Hepatocyte (in vitro differentiated cells): ENCODE measurements around the gene SH3GL3. TPM values are rescaled to one million over a fixed set of nuclear protein-coding genes. Genes with fewer than 3 reads are reported as not detected.

Source experiments
- DNase-seq: peaks from one replicate; pipeline ENCODE4 v3.0.0-alpha.2; 2016; ENCODE audit warnings: low spot score
- H2AFZ ChIP-seq: fragments of 200-600 bp; sonication (generic); 2 replicates; pipeline ENCODE4 v1.6.0; 2016; ENCODE audit warnings: antibody characterized with exemption, mild to moderate bottlenecking
- H3K27ac ChIP-seq: fragments of 200-600 bp; sonication (generic); 2 replicates; pipeline ENCODE4 v1.5.1; 2016; ENCODE audit warnings: mild to moderate bottlenecking
- H3K27me3 ChIP-seq: fragments of 200-600 bp; sonication (generic); 2 replicates; pipeline ENCODE4 v1.6.1; 2016
- H3K36me3 ChIP-seq: fragments of 200-600 bp; sonication (generic); replicated peaks from 2 replicates; pipeline ENCODE4 v1.5.1; 2016; ENCODE audit warnings: low read depth; ENCODE audit not compliant: insufficient read depth
- H3K4me1 ChIP-seq: fragments of 200-600 bp; sonication (generic); 2 replicates; pipeline ENCODE4 v1.5.1; 2016; ENCODE audit warnings: mild to moderate bottlenecking, moderate library complexity; ENCODE audit not compliant: insufficient read depth
- H3K4me2 ChIP-seq: fragments of 200-600 bp; sonication (generic); 2 replicates; pipeline ENCODE4 v1.6.0; 2016
- H3K4me3 ChIP-seq: fragments of 200-600 bp; sonication (generic); 2 replicates; pipeline ENCODE4 v1.5.1; 2016; ENCODE audit warnings: mild to moderate bottlenecking
- H3K79me2 ChIP-seq: fragments of 200-600 bp; sonication (generic); 2 replicates; pipeline ENCODE4 v1.6.0; 2017; ENCODE audit warnings: mild to moderate bottlenecking
- H3K9me2 ChIP-seq: fragments of 200-600 bp; sonication (generic); replicated peaks from 2 replicates; pipeline ENCODE4 v1.6.0; 2017; ENCODE audit warnings: mild to moderate bottlenecking; ENCODE audit not compliant: insufficient read depth
- H3K9me3 ChIP-seq: fragments of 200-600 bp; sonication (generic); 2 replicates; pipeline ENCODE4 v1.5.1; 2016; ENCODE audit warnings: low read depth, mild to moderate bottlenecking
- H4K20me1 ChIP-seq: fragments of 200-600 bp; sonication (generic); 2 replicates; pipeline ENCODE4 v1.6.0; 2016; ENCODE audit warnings: mild to moderate bottlenecking; ENCODE audit not compliant: insufficient read depth, poor library complexity, severe bottlenecking
- EZH2 ChIP-seq: fragments of 200-600 bp; sonication (generic); IDR thresholded peaks from 2 replicates; pipeline ENCODE4 v1.6.1; 2016; ENCODE audit warnings: antibody characterized with exemption, mild to moderate bottlenecking, borderline replicate concordance
- EZH2phosphoT487 ChIP-seq: fragments of 200-600 bp; sonication (generic); IDR thresholded peaks from one replicate; pipeline ENCODE4 v1.6.1; 2018; ENCODE audit warnings: antibody characterized with exemption, mild to moderate bottlenecking, low read depth, moderate library complexity; ENCODE audit not compliant: unreplicated experiment, severe bottlenecking
- WGBS: methylation state at CpG from one replicate; pipeline ENCODE4 v1.1.6; 2016; ENCODE audit warnings: low lambda C conversion rate; ENCODE audit errors: missing lambda C conversion rate; 5-methylcytosine and 5-hydroxymethylcytosine counted together
- polyA plus RNA-seq: library from polyadenylated mRNA; unstranded; fragments of >200 nt; fragmentation: Nextera tagmentation; extraction: Ambion mirVana; gene quantifications from 2 replicates; pipeline ENCODE4 v1.2.1, GENCODE V29; 2016
- total RNA-seq: library from RNA; depleted of rRNA; stranded (reverse); fragments of >200 nt; gene quantifications from 2 replicates; pipeline ENCODE4 v1.2.3, GENCODE V29; 2014
- TF ChIP-seq, protein P1 (sequence below): fragments of 200-600 bp; sonication (generic); IDR thresholded peaks from 2 replicates; pipeline ENCODE4 v1.5.1; 2016; ENCODE audit warnings: antibody characterized with exemption, mild to moderate bottlenecking; ENCODE audit not compliant: poor library complexity

Gene SH3GL3
- total and polyA plus RNA-seq, 2 experiments from 2014 or later: 11.1 to 13.9 TPM

DNA sequence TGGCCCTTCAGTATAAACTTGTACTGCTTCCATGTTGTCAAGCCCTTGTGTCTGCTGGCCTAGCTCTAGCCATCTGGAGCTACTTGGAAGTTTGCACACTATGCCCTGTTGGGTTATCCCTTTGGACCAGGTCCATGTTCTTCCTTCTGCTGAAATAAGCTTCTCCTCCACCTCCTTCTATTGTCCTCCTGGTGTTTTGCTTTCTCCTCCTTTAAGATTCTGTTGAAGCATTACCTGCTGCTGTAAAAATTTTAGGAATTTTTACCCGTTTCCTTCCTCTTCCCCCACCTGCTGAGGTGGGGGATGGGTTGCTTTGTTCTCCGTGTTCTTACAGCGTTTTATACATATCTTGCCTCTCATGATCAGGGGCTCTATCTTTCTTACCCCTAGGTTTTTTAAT is 51.7 kb downstream of the SH3GL3 start:
- Histone ChIP-seq H3K36me3 (no peaks in the 10 kb centered on the region), H3K79me2 (no peaks in the 10 kb centered on the region), H3K4me1 (no peaks in the 10 kb centered on the region), H3K9me3 (no peaks in the 10 kb centered on the region), H3K4me3 (no peak overlapping the region), H2AFZ (no peak overlapping the region), H3K9me2 (no peaks in the 10 kb centered on the region), H3K27me3 (no peaks in the 10 kb centered on the region), H3K27ac (no peak overlapping the region), H4K20me1 (no peaks in the 10 kb centered on the region), H3K4me2 (no peak overlapping the region)
- 53% methylated on average over 3 of the region's 3 CpGs for WGBS
- no peak for DNase-seq
- no peak for TF ChIP-seq EZH2phosphoT487
- TF ChIP-seq, protein P1, sequence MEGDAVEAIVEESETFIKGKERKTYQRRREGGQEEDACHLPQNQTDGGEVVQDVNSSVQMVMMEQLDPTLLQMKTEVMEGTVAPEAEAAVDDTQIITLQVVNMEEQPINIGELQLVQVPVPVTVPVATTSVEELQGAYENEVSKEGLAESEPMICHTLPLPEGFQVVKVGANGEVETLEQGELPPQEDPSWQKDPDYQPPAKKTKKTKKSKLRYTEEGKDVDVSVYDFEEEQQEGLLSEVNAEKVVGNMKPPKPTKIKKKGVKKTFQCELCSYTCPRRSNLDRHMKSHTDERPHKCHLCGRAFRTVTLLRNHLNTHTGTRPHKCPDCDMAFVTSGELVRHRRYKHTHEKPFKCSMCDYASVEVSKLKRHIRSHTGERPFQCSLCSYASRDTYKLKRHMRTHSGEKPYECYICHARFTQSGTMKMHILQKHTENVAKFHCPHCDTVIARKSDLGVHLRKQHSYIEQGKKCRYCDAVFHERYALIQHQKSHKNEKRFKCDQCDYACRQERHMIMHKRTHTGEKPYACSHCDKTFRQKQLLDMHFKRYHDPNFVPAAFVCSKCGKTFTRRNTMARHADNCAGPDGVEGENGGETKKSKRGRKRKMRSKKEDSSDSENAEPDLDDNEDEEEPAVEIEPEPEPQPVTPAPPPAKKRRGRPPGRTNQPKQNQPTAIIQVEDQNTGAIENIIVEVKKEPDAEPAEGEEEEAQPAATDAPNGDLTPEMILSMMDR: no peak
- TF ChIP-seq EZH2: no peak

DNA sequence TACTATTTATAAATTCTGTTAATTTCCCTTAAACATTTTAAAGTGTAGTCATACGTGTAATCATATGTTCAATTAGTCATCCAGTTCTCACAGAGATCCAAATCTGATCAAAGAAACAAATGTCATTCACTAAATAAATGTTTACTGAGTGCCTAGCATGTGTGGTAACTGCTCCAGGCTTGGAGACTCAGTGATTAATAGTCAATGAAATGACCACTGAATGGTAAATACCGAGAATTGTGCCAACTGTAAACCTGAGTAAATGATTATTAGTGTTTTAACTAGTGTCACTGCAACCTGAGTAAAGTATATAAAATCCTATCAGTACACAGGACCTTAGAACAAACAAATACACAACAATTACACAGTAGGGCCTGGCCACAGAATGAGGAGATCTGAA is 52.3 kb downstream of the SH3GL3 start:
- Histone ChIP-seq H3K27me3 (no peaks in the 10 kb centered on the region), H3K9me2 (no peaks in the 10 kb centered on the region), H4K20me1 (no peaks in the 10 kb centered on the region), H3K36me3 (no peaks in the 10 kb centered on the region), H3K4me1 (no peaks in the 10 kb centered on the region), H3K9me3 (no peaks in the 10 kb centered on the region), H3K4me2 (no peak overlapping the region), H3K27ac (no peak overlapping the region), H3K4me3 (no peak overlapping the region), H3K79me2 (no peaks in the 10 kb centered on the region), H2AFZ (no peak overlapping the region)
- 86% methylated on average over 2 of the region's 2 CpGs for WGBS
- TF ChIP-seq EZH2phosphoT487: no peak
- TF ChIP-seq, protein P1: no peak
- no peak for TF ChIP-seq EZH2
- no peak for DNase-seq

DNA sequence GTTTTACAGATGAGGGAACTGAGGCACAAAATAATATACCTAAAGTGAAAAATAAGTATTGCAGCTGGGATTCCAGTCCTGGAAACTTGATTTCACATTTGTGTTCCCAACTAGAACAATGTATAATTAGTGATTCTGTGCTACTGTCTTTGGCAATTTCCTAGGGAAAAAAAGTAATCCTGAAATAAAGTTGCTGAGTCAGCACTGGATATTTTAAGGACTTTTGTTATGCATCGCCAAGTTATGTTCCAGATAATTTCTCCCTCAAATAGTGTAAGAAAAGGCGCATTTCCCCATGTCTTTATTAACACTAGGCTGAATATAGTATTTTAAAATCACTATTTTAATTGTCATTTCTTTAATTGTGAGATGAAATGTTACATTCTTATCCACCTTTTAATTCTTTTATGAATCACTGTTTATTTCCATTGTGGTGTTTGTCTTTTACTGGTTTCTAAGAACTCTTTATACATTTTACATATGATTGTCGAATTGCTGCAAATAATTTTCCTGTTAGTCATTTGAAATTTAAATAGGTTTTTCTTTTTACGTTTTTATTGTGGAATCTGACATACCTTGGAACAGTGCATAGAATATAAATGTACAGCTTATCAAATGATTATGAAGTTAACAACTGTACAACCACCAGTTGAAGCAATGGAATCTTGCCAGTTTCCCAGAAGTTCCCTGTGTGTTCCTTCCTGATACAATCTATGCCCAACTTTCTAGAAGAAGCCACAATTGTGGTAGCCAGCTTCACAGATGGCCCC is 56.6 kb downstream of the SH3GL3 start:
- H3K4me2 ChIP-seq: no peak overlapping the region
- 88% methylated on average over 4 of the region's 4 CpGs for WGBS
- no peak for DNase-seq
- H3K4me3 ChIP-seq: no peak overlapping the region
- TF ChIP-seq, protein P1: no peak
- TF ChIP-seq EZH2phosphoT487 (no peak), EZH2 (no peak)
- H3K36me3 ChIP-seq: no peaks in the 10 kb centered on the region
- H3K79me2 ChIP-seq: no peaks in the 10 kb centered on the region
- no peaks in the 10 kb centered on the region for H3K27me3 ChIP-seq
- H3K27ac ChIP-seq: no peak overlapping the region
- no peaks in the 10 kb centered on the region for H3K9me2 ChIP-seq
- no peaks in the 10 kb centered on the region for H3K9me3 ChIP-seq
- no peak overlapping the region for H2AFZ ChIP-seq
- H3K4me1 ChIP-seq: no peaks in the 10 kb centered on the region
- no peaks in the 10 kb centered on the region for H4K20me1 ChIP-seq

DNA sequence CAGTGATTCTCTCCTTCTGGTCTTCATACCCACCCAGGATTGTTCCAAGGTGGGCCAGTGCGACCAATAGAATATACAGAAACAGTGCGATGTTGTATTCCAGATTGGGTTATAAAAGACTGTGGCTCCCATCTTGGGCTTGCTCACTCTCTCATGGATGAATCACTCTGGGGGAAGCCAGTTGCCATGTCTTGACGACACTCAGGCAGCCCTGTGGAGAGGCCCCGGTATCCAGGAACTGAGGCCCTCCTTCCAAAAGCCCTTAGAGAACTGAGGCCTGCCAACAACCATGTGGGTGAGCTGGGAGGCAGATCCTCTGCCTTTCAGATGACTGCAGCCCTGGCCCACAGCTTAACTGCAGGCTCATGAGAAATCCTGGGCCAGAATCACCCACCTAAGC is 57.2 kb downstream of the SH3GL3 start:
- Histone ChIP-seq H3K9me2 (no peaks in the 10 kb centered on the region), H3K4me2 (no peak overlapping the region), H3K27me3 (no peaks in the 10 kb centered on the region), H3K36me3 (no peaks in the 10 kb centered on the region), H3K4me3 (no peak overlapping the region), H4K20me1 (no peaks in the 10 kb centered on the region), H3K79me2 (no peaks in the 10 kb centered on the region), H2AFZ (no peak overlapping the region), H3K9me3 (no peaks in the 10 kb centered on the region), H3K4me1 (no peaks in the 10 kb centered on the region), H3K27ac (no peak overlapping the region)
- DNase-seq: peak; percentile 16
- TF ChIP-seq EZH2phosphoT487: no peak
- no peak for TF ChIP-seq EZH2
- TF ChIP-seq, protein P1: no peak
- WGBS: 85% methylated on average over 4 of the region's 4 CpGs
